GM12873 (cell line): ENCODE measurements around the gene FHOD1.

Experiments used
- CTCF ChIP-seq: IDR thresholded peaks from 2 replicates; pipeline ENCODE4 v1.5.1; 2012; ENCODE audit warnings: low read depth, mild to moderate bottlenecking, moderate library complexity, low read length, control low read depth; ENCODE audit not compliant: insufficient read depth; ENCODE audit errors: missing control alignments

Gene FHOD1

GRCh38 chr16:67208154-67208896, 39.0 kb downstream of the FHOD1 start:
- TF ChIP-seq CTCF, result no peak

GRCh38 chr16:67207249-67208091, 39.8 kb downstream of the FHOD1 start:
- no peak for TF ChIP-seq CTCF

GRCh38 chr16:67206838-67207248, 40.4 kb downstream of the FHOD1 start:
- no peak for TF ChIP-seq CTCF

GRCh38 chr16:67206129-67206837, 41.0 kb downstream of the FHOD1 start:
- TF ChIP-seq CTCF, result no peak

- TF ChIP-seq CTCF, result no peak
These were observed 43.2 kb downstream of the FHOD1 start for GRCh38 chr16:67204076-67204475.

GRCh38 chr16:67202956-67203493, 44.3 kb downstream of the FHOD1 start:
- TF ChIP-seq CTCF, result no peak

- TF ChIP-seq CTCF, result no peak
These were observed 44.9 kb downstream of the FHOD1 start for GRCh38 chr16:67202426-67202825.
